Neuronal stem cell (in vitro differentiated cells): ENCODE results near the gene CNTNAP2.

Source experiments
- DNase-seq: peaks from one replicate; pipeline ENCODE4 v3.0.0-alpha.2; 2013; ENCODE audit warnings: low spot score
- H2AFZ ChIP-seq: one replicate; pipeline ENCODE4 v1.6.1; 2013; ENCODE audit warnings: mild to moderate bottlenecking, low read length, inconsistent platforms
- H2AK5ac ChIP-seq: 2 replicates; pipeline ENCODE4 v1.6.1; 2013; ENCODE audit warnings: low read depth, mild to moderate bottlenecking, inconsistent platforms, low read length, moderate library complexity, mixed read lengths
- H2BK120ac ChIP-seq: 2 replicates; pipeline ENCODE4 v1.6.1; 2013; ENCODE audit warnings: low read depth, mild to moderate bottlenecking, inconsistent platforms, low read length, moderate library complexity, mixed read lengths
- H2BK12ac ChIP-seq: one replicate; pipeline ENCODE4 v1.6.1; 2013; ENCODE audit warnings: low read length, inconsistent platforms
- H2BK15ac ChIP-seq: 2 replicates; pipeline ENCODE4 v1.6.1; 2013; ENCODE audit warnings: mild to moderate bottlenecking, low read length, inconsistent platforms, mixed read lengths
- H2BK5ac ChIP-seq: one replicate; pipeline ENCODE4 v1.6.1; 2013; ENCODE audit warnings: inconsistent platforms, mild to moderate bottlenecking, low read length, moderate library complexity
- H3K14ac ChIP-seq: one replicate; pipeline ENCODE4 v1.6.1; 2013; ENCODE audit warnings: low read length, inconsistent platforms
- H3K18ac ChIP-seq: 2 replicates; pipeline ENCODE4 v1.6.1; 2013; ENCODE audit warnings: low read length, inconsistent platforms
- H3K23ac ChIP-seq: 2 replicates; pipeline ENCODE4 v1.6.1; 2013; ENCODE audit warnings: low read depth, mild to moderate bottlenecking, mixed read lengths, low read length, inconsistent platforms; ENCODE audit not compliant: poor library complexity
- H3K27ac ChIP-seq: replicated peaks from 3 replicates; pipeline ENCODE4 v1.5.1; 2013; ENCODE audit warnings: low read length, inconsistent platforms
- H3K27me3 ChIP-seq, 3 experiments: 2 replicates each; pipeline ENCODE4 v1.6.1; 2013; ENCODE audit warnings: low read length in 3 of 3, mild to moderate bottlenecking in 2 of 3, inconsistent platforms in 1 of 3, low read depth in 1 of 3, mixed read lengths in 1 of 3, moderate library complexity in 1 of 3; ENCODE audit not compliant: control insufficient read depth in 3 of 3, insufficient read depth in 3 of 3
- H3K36me3 ChIP-seq, 2 donors: replicated peaks in 1 of 2; 2 replicates each; pipeline ENCODE4 v1.6.1; 2013; ENCODE audit warnings: low read length in 2 of 2; ENCODE audit not compliant: control insufficient read depth in 2 of 2, insufficient read depth in 2 of 2
- H3K4ac ChIP-seq: 2 replicates; pipeline ENCODE4 v1.6.1; 2013; ENCODE audit warnings: inconsistent platforms, mild to moderate bottlenecking, low read length, moderate library complexity
- H3K4me1 ChIP-seq, 2 donors: 1 replicate in 1 of 2; 2 replicates in 1 of 2; pipeline ENCODE4 v1.6.1; 2013; ENCODE audit warnings: low read length in 2 of 2, low read depth in 1 of 2; ENCODE audit not compliant: control insufficient read depth in 2 of 2, insufficient read depth in 1 of 2
- H3K4me2 ChIP-seq: one replicate; pipeline ENCODE4 v1.6.1; 2013; ENCODE audit warnings: mild to moderate bottlenecking, low read length, inconsistent platforms; ENCODE audit not compliant: insufficient read depth, poor library complexity, severe bottlenecking
- H3K4me3 ChIP-seq, 2 donors: 2 replicates each; pipeline ENCODE4 v1.5.1; 2013; ENCODE audit warnings: low read length in 2 of 2, mild to moderate bottlenecking in 2 of 2, inconsistent platforms in 1 of 2, moderate library complexity in 1 of 2
- H3K79me1 ChIP-seq: one replicate; pipeline ENCODE4 v1.6.1; 2013; ENCODE audit warnings: low read depth, mild to moderate bottlenecking, inconsistent platforms, low read length, moderate library complexity
- H3K9ac ChIP-seq: one replicate; pipeline ENCODE4 v1.6.1; 2013; ENCODE audit warnings: mild to moderate bottlenecking, low read depth, low read length, inconsistent platforms; ENCODE audit not compliant: poor library complexity
- H3K9me3 ChIP-seq, 2 donors: replicated peaks in 1 of 2; 2 replicates each; pipeline versions ENCODE3 to v1.6.1; 2013; ENCODE audit warnings: low read length in 2 of 2, mild to moderate bottlenecking in 2 of 2, inconsistent platforms in 1 of 2, low read depth in 1 of 2, mixed read lengths in 1 of 2, moderate library complexity in 1 of 2; ENCODE audit not compliant: control insufficient read depth in 2 of 2, insufficient read depth in 1 of 2
- H4K8ac ChIP-seq: one replicate; pipeline ENCODE4 v1.6.1; 2013; ENCODE audit warnings: low read depth, mild to moderate bottlenecking, inconsistent platforms, low read length, moderate library complexity
- H4K91ac ChIP-seq: one replicate; pipeline ENCODE4 v1.6.1; 2013; ENCODE audit warnings: low read length, low read depth, mild to moderate bottlenecking, inconsistent platforms; ENCODE audit not compliant: poor library complexity
- WGBS, 2 donors: extraction: QIAGEN DNeasy Blood & Tissue Kit; methylation state at CpG; one replicate each; pipeline ENCODE4 v1.1.7; 2013; ENCODE audit warnings: missing lambda C conversion rate in 2 of 2, mixed read lengths in 1 of 2; ENCODE audit not compliant: insufficient read length in 2 of 2, insufficient replicate concordance in 1 of 2; ENCODE audit errors: extremely low coverage in 2 of 2; 5-methylcytosine and 5-hydroxymethylcytosine counted together

The CNTNAP2 gene

DNA sequence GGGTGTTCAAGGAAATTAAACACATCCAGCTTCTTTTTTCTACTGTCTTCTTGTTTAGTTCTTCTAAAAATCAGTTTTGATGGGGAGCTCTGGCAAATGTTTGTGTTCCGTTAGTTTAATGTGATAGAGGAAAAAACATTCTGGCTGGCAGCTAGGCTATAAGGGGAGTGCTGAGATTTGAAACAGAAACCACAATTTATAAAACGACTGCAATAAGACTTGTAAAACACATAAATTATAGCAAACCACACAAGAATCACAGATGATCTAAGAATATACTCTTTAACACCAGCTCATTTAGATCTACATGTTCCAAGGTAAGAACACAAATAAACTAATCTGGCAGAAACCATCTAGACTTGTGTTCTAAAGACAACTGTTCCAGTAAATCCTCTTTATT is 425.5 kb downstream of the CNTNAP2 start:
- Histone ChIP-seq H4K91ac (no peak overlapping the region), H2BK12ac (no peak overlapping the region), H3K79me1 (no peaks in the 10 kb centered on the region), H2AFZ (no peak overlapping the region), H3K27ac (no peak overlapping the region), H2AK5ac (no peak overlapping the region), H3K4me1 (no peaks in the 10 kb centered on the region), H3K4me3 (no peak overlapping the region), H2BK15ac (no peak overlapping the region), H3K4me2 (no peak overlapping the region), H2BK120ac (no peak overlapping the region), H3K27me3 (no peaks in the 10 kb centered on the region), H3K14ac (no peak overlapping the region), H3K9me3 (no peaks in the 10 kb centered on the region), H3K36me3 (no peaks in the 10 kb centered on the region), H2BK5ac (no peak overlapping the region), H4K8ac (no peak overlapping the region), H3K9ac (no peak overlapping the region), H3K18ac (no peak overlapping the region), H3K23ac (no peak overlapping the region), H3K4ac (no peak overlapping the region)
- WGBS, 2 donors: no CpG with 5 or more reads among the region's 2 CpGs
- no peak for DNase-seq

DNA sequence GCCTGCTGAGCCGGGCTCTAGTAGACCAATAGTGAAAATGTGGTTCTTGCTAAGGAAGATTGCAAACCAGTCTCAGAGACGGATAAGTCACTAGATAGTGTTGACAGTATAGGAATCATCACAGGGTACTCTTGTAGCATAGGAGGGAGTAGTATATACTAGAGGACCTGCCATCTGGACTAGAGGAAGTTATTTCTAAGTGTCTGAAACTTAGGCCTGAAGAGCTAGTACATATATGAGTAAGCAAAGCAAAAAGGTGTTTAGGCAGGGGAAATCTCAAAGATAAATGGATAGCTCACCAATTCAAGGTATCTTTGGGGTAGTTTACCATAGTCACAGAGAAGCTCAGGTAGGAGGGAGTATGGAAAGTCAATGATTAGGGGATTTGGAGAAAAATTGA is 428.1 kb downstream of the CNTNAP2 start:
- Histone ChIP-seq H4K8ac (no peak overlapping the region), H2AFZ (no peak overlapping the region), H2BK12ac (no peak overlapping the region), H2BK120ac (no peak overlapping the region), H3K4me3 (no peak overlapping the region), H3K79me1 (no peaks in the 10 kb centered on the region), H3K27me3 (no peaks in the 10 kb centered on the region), H3K4me1 (no peaks in the 10 kb centered on the region), H2BK15ac (no peak overlapping the region), H3K9me3 (no peaks in the 10 kb centered on the region), H3K23ac (no peak overlapping the region), H3K36me3 (no peaks in the 10 kb centered on the region), H2AK5ac (no peak overlapping the region), H2BK5ac (no peak overlapping the region), H3K4ac (no peak overlapping the region), H3K9ac (no peak overlapping the region), H3K4me2 (no peak overlapping the region), H3K18ac (no peak overlapping the region), H4K91ac (no peak overlapping the region), H3K14ac (no peak overlapping the region), H3K27ac (no peak overlapping the region)
- no CpG with 5 or more reads among the region's 2 CpGs for WGBS, 2 donors
- no peak for DNase-seq

DNA sequence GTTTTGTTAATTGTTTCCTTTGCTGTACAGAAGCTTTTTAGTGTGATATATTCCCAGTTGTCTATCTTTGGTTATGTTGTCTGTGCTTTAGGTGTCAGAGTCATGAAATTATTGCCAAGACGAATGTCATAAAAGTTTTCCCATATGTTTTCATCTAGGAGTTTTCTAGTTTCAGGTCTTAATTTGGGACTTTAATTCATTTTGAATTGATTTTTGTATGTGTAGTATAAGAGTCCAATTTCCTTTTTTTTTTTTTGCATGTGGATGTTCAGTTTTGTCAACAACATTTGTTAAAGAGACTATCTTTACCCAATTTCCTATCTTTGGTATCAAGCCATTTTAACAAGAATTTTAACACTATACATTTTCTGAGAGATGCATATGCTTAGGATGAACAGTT is 432.2 kb downstream of the CNTNAP2 start:
- no peak overlapping the region for H3K4ac ChIP-seq
- no peaks in the 10 kb centered on the region for H3K9me3 ChIP-seq
- H2BK120ac ChIP-seq: no peak overlapping the region
- H3K18ac ChIP-seq: no peak overlapping the region
- no peaks in the 10 kb centered on the region for H3K79me1 ChIP-seq
- no peak overlapping the region for H2BK5ac ChIP-seq
- DNase-seq: no peak
- no peak overlapping the region for H2BK15ac ChIP-seq
- no peak overlapping the region for H3K4me3 ChIP-seq
- no peak overlapping the region for H3K27ac ChIP-seq
- H2AFZ ChIP-seq: no peak overlapping the region
- no peaks in the 10 kb centered on the region for H3K36me3 ChIP-seq
- no CpG with 5 or more reads among the region's 1 CpG for WGBS, 2 donors
- H3K4me2 ChIP-seq: no peak overlapping the region
- no peak overlapping the region for H3K23ac ChIP-seq
- H3K4me1 ChIP-seq: no peaks in the 10 kb centered on the region
- H3K9ac ChIP-seq: no peak overlapping the region
- H3K14ac ChIP-seq: no peak overlapping the region
- H2AK5ac ChIP-seq: no peak overlapping the region
- H4K8ac ChIP-seq: no peak overlapping the region
- H2BK12ac ChIP-seq: no peak overlapping the region
- no peak overlapping the region for H4K91ac ChIP-seq
- H3K27me3 ChIP-seq: no peaks in the 10 kb centered on the region

DNA sequence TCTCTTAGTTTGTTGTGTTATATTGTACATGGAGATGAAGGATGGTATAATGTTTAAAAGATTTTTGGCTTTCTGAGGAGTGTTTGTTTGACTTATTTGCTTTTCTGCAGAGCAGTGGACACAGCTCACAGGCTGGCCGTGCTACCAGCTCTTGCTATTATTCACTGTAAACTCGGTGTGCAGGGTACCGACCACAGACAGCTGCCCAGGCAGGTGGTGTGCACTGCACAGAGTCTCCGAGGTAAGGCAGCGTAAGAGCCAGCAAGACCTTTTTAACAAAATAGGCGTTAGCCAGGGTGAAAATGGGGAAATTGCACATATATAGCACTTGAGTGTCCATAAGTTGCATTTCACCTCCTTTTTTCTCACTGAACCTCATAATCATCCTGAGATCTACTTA is 438.0 kb downstream of the CNTNAP2 start:
- Histone ChIP-seq H3K79me1 (no peaks in the 10 kb centered on the region), H3K4me2 (no peak overlapping the region), H3K4me3 (no peak overlapping the region), H3K27ac (no peak overlapping the region), H2AK5ac (no peak overlapping the region), H2AFZ (no peak overlapping the region), H3K27me3 (no peaks in the 10 kb centered on the region), H3K36me3 (no peaks in the 10 kb centered on the region), H3K9me3 (no peaks in the 10 kb centered on the region), H2BK15ac (no peak overlapping the region), H2BK12ac (no peak overlapping the region), H3K4me1 (no peaks in the 10 kb centered on the region), H2BK120ac (no peak overlapping the region), H4K8ac (no peak overlapping the region), H2BK5ac (no peak overlapping the region), H3K4ac (no peak overlapping the region), H3K14ac (no peak overlapping the region), H3K18ac (no peak overlapping the region), H3K23ac (no peak overlapping the region), H3K9ac (no peak overlapping the region), H4K91ac (no peak overlapping the region)
- no CpG with 5 or more reads among the region's 6 CpGs for WGBS, 2 donors
- DNase-seq: no peak
